Measurements from ENCODE around the gene SSX4B. TPM values are rescaled to one million over a fixed set of nuclear protein-coding genes. Genes with fewer than 3 reads are reported as not detected.
"Not testable (repeated sequence)": the region's sequence is repeated elsewhere in the genome, so short reads cannot be mapped to it uniquely, and the experiment has no call there.

SSX4B gene
- total RNA-seq = not detected

GRCh38 chrX:48411860-48412259 is at the start of gene SSX4B:
SSX4B (minus strand) TSS chrX:48411960; CDS start chrX:48411372, 588 bp downstream.
- CTCF ChIA-PET, POLR2A ChIA-PET: not testable (repeated sequence)

DNA sequence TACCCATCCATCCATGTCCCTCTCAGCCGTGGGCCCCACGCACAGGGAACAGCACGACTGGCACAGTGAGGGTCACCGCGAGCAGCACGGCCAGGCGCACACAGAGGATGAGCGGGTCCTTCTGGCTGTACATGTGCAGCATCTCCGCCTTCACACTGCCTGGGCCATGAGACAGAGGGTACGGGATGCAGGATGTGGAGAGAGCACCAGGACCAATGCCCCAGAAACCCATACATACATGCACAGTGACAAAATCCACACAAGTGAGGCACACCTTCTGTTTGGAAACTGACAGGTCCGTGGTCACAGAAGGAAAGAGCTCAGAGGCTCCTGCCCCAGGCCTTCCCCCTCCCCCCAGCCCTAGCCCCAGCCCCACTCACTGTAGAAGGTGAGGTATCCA is 48.8 kb upstream of the SSX4B start:
- ChIA-PET CTCF (no interaction called here), POLR2A (no interaction called here)

DNA sequence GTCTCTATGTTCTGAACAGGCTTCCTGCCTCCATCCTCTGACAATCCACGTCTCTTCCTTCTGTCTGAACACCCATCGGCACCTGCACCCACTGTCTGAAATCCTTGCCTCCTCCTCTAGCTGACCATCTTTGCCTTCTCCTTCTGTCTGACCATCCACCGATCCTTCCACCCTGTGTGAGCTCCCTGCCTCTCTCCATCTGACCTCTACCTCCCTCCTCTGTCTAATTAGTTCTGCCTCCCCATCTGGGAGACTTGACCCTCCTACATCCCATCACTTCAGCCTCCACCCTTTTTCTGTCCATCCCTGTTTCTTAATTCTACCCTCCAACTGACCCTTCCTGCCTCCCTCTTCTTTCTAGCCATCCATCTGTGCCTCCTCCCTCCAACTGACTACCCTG is 48.3 kb upstream of the SSX4B start:
- CTCF ChIA-PET = no interaction called here

GRCh38 chrX:48459483-48459882 is 47.7 kb upstream of the SSX4B start:
- ChIA-PET POLR2A (interaction anchor here (0.7 kb wide), 1 partner anchor 21 kb away, joined by 3 read pairs; no protein-coding TSS in a partner anchor), CTCF (no interaction called here)

More for the DNA sequence above, 48.3 kb upstream of the SSX4B start:
- POLR2A ChIA-PET = no interaction called here

DNA sequence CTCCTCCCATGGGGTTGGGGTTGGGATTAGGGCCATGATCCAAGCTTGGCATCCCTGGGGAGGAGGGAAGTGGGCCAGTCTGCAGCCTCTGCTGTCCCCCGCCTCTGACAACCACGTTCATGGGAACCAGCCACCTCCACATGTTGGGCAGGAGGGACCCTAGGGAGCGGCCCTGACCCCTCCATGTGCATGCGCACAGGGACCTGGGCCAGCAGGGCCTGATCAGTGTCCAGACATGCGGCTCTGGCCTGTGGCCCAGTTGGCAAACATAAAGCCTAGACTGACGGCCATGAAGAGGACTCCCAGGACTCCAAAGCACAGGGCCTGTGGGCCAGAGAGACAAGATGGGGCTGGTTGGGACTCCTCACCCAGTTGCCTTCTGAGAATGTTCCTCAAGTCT is 47.0 kb upstream of the SSX4B start:
- POLR2A ChIA-PET = no interaction called here

DNA sequence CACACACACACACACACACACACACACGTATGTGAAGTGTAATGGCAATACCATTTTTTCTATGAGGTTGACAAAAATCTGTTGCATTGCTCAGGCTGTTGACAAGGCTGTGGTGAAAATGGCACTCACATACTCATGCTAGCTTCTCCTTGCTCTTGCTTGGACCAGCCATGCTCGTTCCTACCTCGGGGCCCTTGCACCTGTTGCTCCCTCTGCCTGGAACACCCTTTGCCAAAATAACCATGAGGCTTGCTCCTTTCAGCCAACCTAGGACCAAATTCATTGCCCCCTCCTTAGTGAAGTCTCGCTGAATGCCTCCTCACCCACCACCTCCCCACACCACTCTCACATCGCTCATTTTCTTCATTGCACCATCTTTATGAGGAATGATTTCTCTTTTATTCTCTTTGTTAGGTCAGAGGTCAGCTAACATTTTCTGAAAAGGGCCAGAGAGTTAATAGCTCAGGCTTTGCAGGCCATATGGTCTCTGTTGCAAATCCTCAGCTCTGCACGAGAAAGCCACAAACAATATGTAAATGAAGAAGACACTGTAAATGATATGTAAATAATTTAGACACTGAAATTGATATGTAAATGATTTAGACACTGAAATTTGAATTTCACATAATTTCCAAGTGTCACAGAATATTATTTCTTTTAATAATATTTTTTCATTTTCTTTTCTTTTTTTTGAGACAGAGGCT is 45.0 kb upstream of the SSX4B start:
- ChIA-PET POLR2A (no interaction called here), CTCF (no interaction called here)

More for the DNA sequence above, 47.0 kb upstream of the SSX4B start:
- CTCF ChIA-PET = no interaction called here

DNA sequence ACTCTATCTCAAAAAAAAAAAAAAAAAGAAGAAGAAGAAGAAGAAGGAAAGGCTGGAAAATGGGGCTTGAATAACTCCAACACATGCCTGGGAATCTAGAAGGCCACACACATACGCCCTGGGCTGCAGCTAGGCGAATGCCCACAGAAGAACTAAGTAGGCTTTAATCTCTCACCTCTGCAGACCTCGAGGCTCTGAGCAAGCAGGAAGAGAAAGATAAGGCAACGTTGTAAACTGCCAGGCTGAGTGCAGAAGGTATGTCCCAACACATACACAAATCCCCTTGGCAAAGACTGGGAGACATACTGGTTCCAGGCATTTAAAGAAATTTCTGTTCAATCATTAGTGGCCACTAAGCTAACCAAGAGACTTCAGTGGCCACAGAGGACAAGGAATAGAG is 39.9 kb upstream of the SSX4B start:
- POLR2A ChIA-PET = no interaction called here
- CTCF ChIA-PET = no interaction called here

DNA sequence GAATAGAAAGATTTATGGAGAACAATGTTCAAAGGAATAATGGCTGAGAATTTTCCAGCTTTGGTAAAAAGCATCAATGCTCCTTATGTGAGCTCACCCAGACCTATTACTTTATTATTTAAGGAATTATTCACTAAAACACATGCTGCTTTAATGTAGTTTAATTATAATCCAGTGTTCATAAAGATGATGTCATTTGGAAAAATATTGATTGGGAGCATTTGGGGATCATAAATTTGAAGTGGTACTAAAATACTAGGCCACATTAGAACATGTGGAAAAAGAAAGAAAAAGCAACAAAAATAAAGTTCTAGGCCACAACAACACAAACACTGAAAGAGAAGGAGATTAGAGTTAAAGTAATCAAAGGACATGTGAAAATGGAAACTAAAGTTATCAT is 38.3 kb upstream of the SSX4B start:
- ChIA-PET CTCF (no interaction called here), POLR2A (no interaction called here)

DNA sequence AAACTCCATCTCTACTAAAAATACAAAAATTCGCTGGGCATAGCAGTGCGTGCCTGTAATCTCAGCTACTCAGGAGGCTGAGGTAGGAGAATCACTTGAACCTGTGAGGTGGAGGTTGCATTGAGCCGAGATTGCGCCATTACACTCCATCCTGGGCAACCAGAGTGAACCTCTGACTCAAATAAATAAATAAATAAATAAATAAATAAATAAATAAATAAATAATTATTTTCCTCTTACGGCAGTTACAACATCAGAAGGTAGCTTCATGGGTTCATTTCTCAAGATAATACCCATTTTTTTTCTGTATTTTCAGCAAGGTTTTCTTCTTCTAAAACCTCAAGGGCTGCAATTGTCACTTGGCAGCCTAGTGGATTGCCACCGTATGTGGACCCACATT is 35.4 kb upstream of the SSX4B start:
- POLR2A ChIA-PET, CTCF ChIA-PET: not testable (repeated sequence)

DNA sequence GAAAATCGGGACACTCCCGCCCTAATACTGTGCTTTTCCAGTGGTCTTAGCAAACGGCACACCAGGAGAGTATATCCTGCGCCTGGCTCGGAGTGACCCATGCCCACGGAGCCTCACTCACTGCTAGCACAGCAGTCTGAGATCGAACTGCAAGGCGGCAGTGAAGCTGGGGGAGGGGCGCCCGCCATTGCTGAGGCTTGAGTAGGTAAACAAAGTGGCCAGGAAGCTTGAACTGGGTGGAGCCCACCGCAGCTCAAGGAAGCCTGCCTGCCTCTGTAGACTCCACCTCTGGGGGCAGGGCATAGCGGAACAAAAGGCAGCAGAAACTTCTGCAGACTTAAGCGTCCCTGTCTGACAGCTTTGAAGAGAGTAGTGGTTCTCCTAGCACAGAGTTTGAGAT is 22.0 kb upstream of the SSX4B start:
- POLR2A ChIA-PET = not testable (repeated sequence)

GRCh38 chrX:48430166-48430565 is 18.4 kb upstream of the SSX4B start:
- POLR2A ChIA-PET, CTCF ChIA-PET: not testable (repeated sequence)

More for the DNA sequence above, 22.0 kb upstream of the SSX4B start:
- CTCF ChIA-PET = not testable (repeated sequence)

GRCh38 chrX:48429606-48430005 is 17.8 kb upstream of the SSX4B start:
- POLR2A ChIA-PET, CTCF ChIA-PET: not testable (repeated sequence)

DNA sequence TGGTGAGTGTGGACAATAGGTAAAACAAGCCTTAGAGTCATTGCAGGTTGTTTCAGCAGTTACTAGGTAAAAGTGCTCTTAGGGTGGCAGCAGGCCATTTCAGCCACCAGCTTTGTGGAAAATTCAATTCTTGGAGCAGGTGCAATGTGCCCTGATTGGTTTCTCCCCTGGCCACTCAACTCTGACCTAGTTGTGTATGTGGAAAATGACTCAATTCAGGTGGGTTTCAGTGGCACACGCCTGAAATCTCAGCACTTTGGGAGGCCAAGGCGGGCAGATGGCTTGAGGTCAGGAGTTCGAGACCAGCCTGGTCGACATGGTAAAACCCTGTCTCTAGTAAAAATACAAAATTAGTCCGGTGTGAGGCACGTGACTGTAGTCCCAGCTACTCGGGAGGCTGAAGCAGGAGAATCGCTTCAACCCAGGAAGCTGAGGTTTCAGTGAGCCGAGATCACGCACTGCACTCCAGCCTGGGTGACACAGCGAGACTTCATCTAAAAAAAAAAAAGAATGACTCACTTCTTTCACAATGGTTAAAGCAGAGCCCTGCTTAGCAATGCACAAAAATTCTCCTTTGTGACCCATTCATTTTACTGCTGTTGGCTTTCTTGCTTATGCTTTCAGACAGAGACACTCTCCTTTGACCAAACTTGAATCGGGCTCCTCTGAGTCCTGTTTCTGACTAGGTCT is 15.4 kb upstream of the SSX4B start:
- CTCF ChIA-PET, POLR2A ChIA-PET: not testable (repeated sequence)

DNA sequence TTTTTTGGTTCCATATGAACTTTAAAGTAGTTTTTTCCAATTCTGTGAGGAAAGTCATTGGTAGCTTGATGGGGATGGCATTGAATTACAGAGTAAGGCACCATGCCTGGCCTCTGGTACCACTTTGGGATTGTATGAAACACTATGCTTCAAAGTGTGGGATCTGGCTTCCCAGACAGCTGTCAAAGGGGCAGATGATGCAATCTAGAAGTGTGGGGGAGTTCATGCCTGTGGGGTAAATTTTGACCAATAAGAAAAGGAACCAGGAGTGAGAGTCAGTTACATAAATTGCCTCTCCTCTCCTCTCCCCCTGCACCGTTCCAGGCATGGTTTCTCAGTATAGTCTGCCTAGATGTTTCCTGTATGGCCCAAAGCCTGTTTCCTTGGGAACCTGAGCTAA is 13.9 kb downstream of the SSX4B start:
- POLR2A ChIA-PET, CTCF ChIA-PET: not testable (repeated sequence)

DNA sequence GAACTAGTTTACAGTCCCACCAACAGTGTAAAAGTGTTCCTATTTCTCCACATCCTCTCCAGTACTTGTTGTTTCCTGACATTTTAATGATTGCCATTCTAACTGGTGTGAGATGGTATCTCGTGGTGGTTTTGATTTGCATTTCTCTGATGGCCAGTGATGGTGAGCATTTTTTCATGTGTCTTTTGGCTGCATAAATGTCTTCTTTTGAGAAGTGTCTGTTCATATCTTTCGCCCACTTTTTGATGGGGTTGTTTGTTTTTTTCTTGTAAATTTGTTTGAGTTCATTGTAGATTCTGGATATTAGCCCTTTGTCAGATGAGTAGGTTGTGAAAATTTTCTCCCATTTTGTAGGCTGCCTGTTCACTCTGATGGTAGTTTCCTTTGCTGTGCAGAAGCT is 14.8 kb downstream of the SSX4B start:
- CTCF ChIA-PET, POLR2A ChIA-PET: not testable (repeated sequence)

DNA sequence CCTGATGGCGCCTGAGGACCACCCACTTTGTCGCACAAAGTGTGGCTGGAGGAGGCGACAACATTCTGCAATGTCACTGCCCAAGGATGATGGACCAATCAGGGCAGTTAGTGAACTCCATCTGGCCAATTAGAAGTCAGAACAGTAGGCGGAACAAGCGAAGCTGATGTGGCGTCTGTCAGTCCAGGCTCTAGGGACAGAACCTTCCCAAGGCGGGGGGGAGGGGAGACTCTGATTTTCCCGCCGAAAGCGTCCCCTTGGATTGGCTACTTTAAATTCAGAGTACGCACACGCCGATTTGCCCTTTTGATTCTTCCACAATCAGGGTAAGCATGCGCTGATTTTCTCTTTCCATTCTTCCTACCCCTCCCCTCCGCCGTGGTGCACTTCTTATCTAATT is 28.5 kb downstream of the SSX4B start, which contains the start of gene SSX4:
Gene SSX4, plus strand, starts transcription at position 301 of the 400 bp plus-strand sequence. CDS start 515 bp downstream, outside the sequence.
- POLR2A ChIA-PET, CTCF ChIA-PET: not testable (repeated sequence)

DNA sequence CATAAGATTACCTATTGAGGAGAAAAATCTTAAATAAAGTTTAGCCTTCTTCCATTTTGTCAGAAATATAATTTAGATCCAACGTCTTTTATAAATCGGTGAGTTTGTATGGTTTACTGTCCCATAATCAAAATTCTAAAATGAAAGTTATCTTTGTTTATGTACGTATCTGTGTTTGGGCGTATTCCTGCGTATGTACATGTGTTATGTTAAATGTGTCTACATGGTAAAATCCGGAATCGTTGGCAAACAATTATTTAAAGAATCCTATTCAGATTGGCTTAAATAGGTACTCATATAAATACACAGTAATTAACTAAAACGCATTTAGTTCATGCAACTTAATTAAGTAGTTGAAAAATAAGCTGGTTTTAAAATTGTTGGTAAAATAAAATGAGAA is 41.4 kb downstream of the SSX4B start:
- CTCF ChIA-PET, POLR2A ChIA-PET: not testable (repeated sequence)

GRCh38 chrX:48367717-48368408 is 43.9 kb downstream of the SSX4B start:
- POLR2A ChIA-PET, CTCF ChIA-PET: not testable (repeated sequence)

DNA sequence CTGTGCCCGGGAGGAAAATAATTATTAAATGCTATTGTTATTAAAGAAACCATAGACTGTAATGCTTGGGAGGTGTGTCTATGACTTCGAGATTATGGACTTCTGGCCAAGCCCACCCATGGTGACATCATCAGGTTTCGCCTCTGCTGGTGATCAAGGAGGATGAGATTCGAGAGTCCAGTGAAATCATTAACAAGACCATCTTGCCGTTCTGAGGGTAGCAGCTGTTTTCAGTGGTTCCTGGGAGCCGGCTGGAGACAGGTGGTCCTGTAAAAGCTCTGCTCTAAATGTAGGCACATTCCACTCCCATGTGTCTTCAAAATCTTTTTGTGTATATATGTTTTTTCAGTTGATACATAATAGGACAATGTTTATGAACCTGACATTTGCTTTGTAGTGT is 52.5 kb downstream of the SSX4B start:
- POLR2A ChIA-PET, CTCF ChIA-PET: not testable (repeated sequence)

DNA sequence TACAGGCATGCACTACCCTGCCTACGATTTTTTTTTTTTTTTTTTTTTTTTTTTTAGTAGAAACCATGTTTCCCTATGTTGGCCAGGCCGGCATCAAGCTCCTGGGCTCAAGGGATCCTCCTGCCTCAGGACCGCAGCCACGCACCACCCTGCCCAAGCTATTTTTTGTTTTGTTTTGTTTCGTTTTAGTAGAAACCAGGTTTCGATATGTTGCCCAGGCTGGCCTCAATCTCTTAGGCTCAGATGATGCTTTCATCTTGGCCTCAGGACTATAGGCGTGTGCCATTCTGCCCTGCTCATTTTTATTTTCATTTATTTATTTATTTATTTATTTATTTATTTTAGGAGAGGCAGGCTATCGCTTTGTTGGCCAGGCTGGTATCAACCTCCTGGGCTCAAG is 54.1 kb downstream of the SSX4B start:
- ChIA-PET CTCF (no interaction called here), POLR2A (no interaction called here)

Measured in activated CD8-positive, alpha-beta memory T cell treated with anti-CD3 and anti-CD28 coated beads for 36 hours (primary cell).